DMS53 treated with DMSO at 0.1 percent for 48 hours (cell line): Measurements from ENCODE around the gene QSOX1.
"Not testable (repeated sequence)": the region's sequence is repeated elsewhere in the genome, so short reads cannot be mapped to it uniquely, and the experiment has no call there.

Experiments used
- DNase-seq: peaks from one replicate; lab custom pipeline; 2025; ENCODE audit not compliant: unreplicated experiment; lab: John Stamatoyannopoulos, UW

Gene QSOX1

GRCh38 chr1:180188684-180189175 is 34.1 kb downstream of the QSOX1 start:
- no peak for DNase-seq

- no peak for DNase-seq
Measured at GRCh38 chr1:180190091-180190490, 35.4 kb downstream of the QSOX1 start.

- no peak for DNase-seq
Measured at GRCh38 chr1:180192172-180192571, 37.5 kb downstream of the QSOX1 start.

- no peak for DNase-seq
Measured at GRCh38 chr1:180193141-180194047, 38.7 kb downstream of the QSOX1 start.

- no peak for DNase-seq
Measured at GRCh38 chr1:180194048-180194425, 39.4 kb downstream of the QSOX1 start.

GRCh38 chr1:180194546-180195207 is 40.0 kb downstream of the QSOX1 start:
- DNase-seq: no peak

GRCh38 chr1:180195401-180195800 is 40.7 kb downstream of the QSOX1 start:
- DNase-seq: no peak

- DNase-seq: no peak
Measured at GRCh38 chr1:180195916-180196315, 41.2 kb downstream of the QSOX1 start.

GRCh38 chr1:180196436-180197003 is 41.9 kb downstream of the QSOX1 start:
- DNase-seq: no peak

GRCh38 chr1:180197231-180197630 is 42.6 kb downstream of the QSOX1 start:
- no peak for DNase-seq

GRCh38 chr1:180198196-180198595 is 43.5 kb downstream of the QSOX1 start:
- no peak for DNase-seq

- DNase-seq: no peak
Measured at GRCh38 chr1:180198611-180199010, 43.9 kb downstream of the QSOX1 start.

GRCh38 chr1:180199018-180199417 is 44.3 kb downstream of the QSOX1 start:
- no peak for DNase-seq

- no peak for DNase-seq
Measured at GRCh38 chr1:180201451-180202200, 47.0 kb downstream of the QSOX1 start.

GRCh38 chr1:180202588-180202987 is 47.9 kb downstream of the QSOX1 start:
- not testable (repeated sequence) for DNase-seq

- DNase-seq: no peak
Measured at GRCh38 chr1:180204231-180204630, 49.6 kb downstream of the QSOX1 start.

GRCh38 chr1:180206581-180206980 is 51.9 kb downstream of the QSOX1 start:
- no peak for DNase-seq

- no peak for DNase-seq
Measured at GRCh38 chr1:180208264-180208663, 53.6 kb downstream of the QSOX1 start.

- no peak for DNase-seq
Measured at GRCh38 chr1:180210008-180210620, 55.4 kb downstream of the QSOX1 start.

- DNase-seq: no peak
Measured at GRCh38 chr1:180211156-180211859, 56.6 kb downstream of the QSOX1 start.
